CD14-positive monocyte (primary cell): ENCODE results near the gene STUM. TPM values are rescaled to one million over a fixed set of nuclear protein-coding genes. Genes with fewer than 3 reads are reported as not detected.
A peak's percentile ranks its signal among the peaks of the same experiment; 100 is the strongest.

Experiments
- DNase-seq, 3 donors: peaks; one replicate each; pipeline ENCODE4 v3.0.0-alpha.2; 2011 to 2022
- H2AFZ ChIP-seq: 2 replicates; pipeline ENCODE4 v1.6.0; 2012; ENCODE audit warnings: mild to moderate bottlenecking, low read depth, low read length, inconsistent platforms; ENCODE audit not compliant: insufficient read depth, poor library complexity, severe bottlenecking
- H3K27ac ChIP-seq, 2 donors: 1 replicate in 1 of 2; 2 replicates in 1 of 2; pipeline ENCODE4 v1.5.1; 2012 to 2013; ENCODE audit warnings: low read length in 2 of 2, control low read depth in 1 of 2, inconsistent platforms in 1 of 2, low read depth in 1 of 2, mild to moderate bottlenecking in 1 of 2
- H3K27me3 ChIP-seq, 2 donors: one replicate each; pipeline versions ENCODE4 v1.6.0 to v1.6.1; 2011 to 2013; ENCODE audit warnings: low read length in 2 of 2; ENCODE audit not compliant: control insufficient read depth in 2 of 2, insufficient read depth in 2 of 2
- H3K36me3 ChIP-seq, 2 donors: replicated peaks in 1 of 2; 1 replicate in 1 of 2; 2 replicates in 1 of 2; pipeline versions ENCODE4 v1.5.1 to v1.6.1; 2012 to 2013; ENCODE audit warnings: low read length in 2 of 2, control low read depth in 1 of 2, inconsistent platforms in 1 of 2, mild to moderate bottlenecking in 1 of 2; ENCODE audit not compliant: insufficient read depth in 2 of 2, control insufficient read depth in 1 of 2
- H3K4me1 ChIP-seq, 2 donors: 1 replicate in 1 of 2; 2 replicates in 1 of 2; pipeline versions ENCODE4 v1.5.1 to v1.6.1; 2012 to 2013; ENCODE audit warnings: low read length in 2 of 2, control low read depth in 1 of 2, inconsistent platforms in 1 of 2, mild to moderate bottlenecking in 1 of 2, moderate library complexity in 1 of 2; ENCODE audit not compliant: insufficient read depth in 2 of 2, control insufficient read depth in 1 of 2
- H3K4me2 ChIP-seq: replicated peaks from 2 replicates; pipeline ENCODE3; 2012; ENCODE audit warnings: low read length, moderate library complexity, mild to moderate bottlenecking; ENCODE audit not compliant: poor library complexity, severe bottlenecking; ENCODE audit errors: extremely low read depth
- H3K4me3 ChIP-seq, 3 experiments: fragments of 200-600 bp in 1 of 3; sonication (generic) in 1 of 3; replicated peaks in 1 of 3; 1 replicate in 2 of 3; 2 replicates in 1 of 3; pipeline ENCODE4 v1.5.1; 2011 to 2013; ENCODE audit warnings: low read length in 3 of 3, mild to moderate bottlenecking in 3 of 3, control low read depth in 2 of 3, low read depth in 2 of 3, inconsistent platforms in 1 of 3, moderate library complexity in 1 of 3
- H3K79me2 ChIP-seq: 2 replicates; pipeline ENCODE4 v1.6.0; 2012; ENCODE audit warnings: mild to moderate bottlenecking, control low read depth, inconsistent platforms, low read length, moderate library complexity; ENCODE audit not compliant: insufficient read depth
- H3K9ac ChIP-seq: 2 replicates; pipeline ENCODE4 v1.6.0; 2017; ENCODE audit warnings: low read length, mild to moderate bottlenecking; ENCODE audit not compliant: insufficient read depth, poor library complexity, severe bottlenecking
- H3K9me3 ChIP-seq, 2 donors: replicated peaks in 1 of 2; 1 replicate in 1 of 2; 2 replicates in 1 of 2; pipeline versions ENCODE4 v1.5.1 to v1.6.1; 2012 to 2013; ENCODE audit warnings: low read length in 2 of 2, control low read depth in 1 of 2; ENCODE audit not compliant: control insufficient read depth in 1 of 2, insufficient read depth in 1 of 2
- H4K20me1 ChIP-seq: 2 replicates; pipeline ENCODE4 v1.6.0; 2012; ENCODE audit warnings: mild to moderate bottlenecking, low read length, control low read depth, moderate library complexity; ENCODE audit not compliant: insufficient read depth
- H3K27ac Mint-ChIP-seq, 7 donors: one replicate each; pipeline ENCODE4 v1.8.0; 2020; ENCODE audit warnings: mild to moderate bottlenecking in 7 of 7, mixed read lengths in 7 of 7, moderate library complexity in 6 of 7, inconsistent platforms in 2 of 7
- H3K27me3 Mint-ChIP-seq, 3 donors: one replicate each; pipeline ENCODE4 v1.8.0; 2021 to 2022; ENCODE audit warnings: low read depth in 3 of 3, mild to moderate bottlenecking in 3 of 3, mixed read lengths in 3 of 3, moderate library complexity in 3 of 3, inconsistent platforms in 1 of 3
- H3K36me3 Mint-ChIP-seq, 2 donors: one replicate each; pipeline ENCODE4 v1.8.0; 2020; ENCODE audit warnings: mixed read lengths in 2 of 2, inconsistent platforms in 1 of 2, mild to moderate bottlenecking in 1 of 2
- H3K4me1 Mint-ChIP-seq: one replicate; pipeline ENCODE4 v1.8.0; 2020; ENCODE audit warnings: mild to moderate bottlenecking, mixed read lengths
- H3K4me3 Mint-ChIP-seq, 2 donors: one replicate each; pipeline ENCODE4 v1.8.0; 2020; ENCODE audit warnings: mild to moderate bottlenecking in 2 of 2, mixed read lengths in 2 of 2, moderate library complexity in 1 of 2
- H3K9me3 Mint-ChIP-seq, 7 donors: one replicate each; pipeline ENCODE4 v1.8.0; 2020 to 2022; ENCODE audit warnings: mixed read lengths in 7 of 7, mild to moderate bottlenecking in 6 of 7, moderate library complexity in 6 of 7, inconsistent platforms in 2 of 7
- WGBS: methylation state at CpG from one replicate; pipeline ENCODE4 v1.1.5; 2013; ENCODE audit warnings: missing lambda C conversion rate; ENCODE audit not compliant: insufficient coverage; 5-methylcytosine and 5-hydroxymethylcytosine counted together
- intact Hi-C, 2 donors: fragments of 100-400 bp; cut with micrococcal nuclease; formaldehyde crosslinking; loops; one replicate each; pipeline versions ENCODE4 v1.15.0 to v1.15.1; 2023
- polyA plus RNA-seq, 3 donors: library from polyadenylated mRNA; depleted of rRNA in 1 of 3; unstranded in 2 of 3; stranded (reverse) in 1 of 3; fragments of 300-500 nt in 2 of 3; fragments of >200 nt in 1 of 3; fragmentation: Illumina TruSeq in 2 of 3; gene quantifications; 1 replicate in 2 of 3; 2 replicates in 1 of 3; pipeline ENCODE4 v1.2.3, GENCODE V29; 2012 to 2021
- TF ChIP-seq, protein P1 (sequence below): fragments of 200-600 bp; IDR thresholded peaks from one replicate; pipeline ENCODE4 v1.8.0; 2022; ENCODE audit warnings: antibody characterized with exemption, mild to moderate bottlenecking

The STUM gene
- polyA plus RNA-seq, 3 donors = not detected

- H4K20me1 ChIP-seq = no peaks in the 10 kb centered on the region
- H3K27ac Mint-ChIP-seq = no peak overlapping the region
- peaks cover 0 to 3% (median 1%) of the 10 kb centered on the region in 7 donors for H3K9me3 Mint-ChIP-seq
- intact Hi-C loops = no loop called here
- no peaks in the 10 kb centered on the region for H3K36me3 ChIP-seq
- H2AFZ ChIP-seq = no peak overlapping the region
- no peaks in the 10 kb centered on the region for H3K36me3 Mint-ChIP-seq
- no peaks in the 10 kb centered on the region for H3K4me1 Mint-ChIP-seq
- H3K27me3 Mint-ChIP-seq = peaks cover 5 to 6% (median 5%) of the 10 kb centered on the region in 3 donors
- H3K4me3 Mint-ChIP-seq = no peak overlapping the region
- DNase-seq = no peak
- H3K9ac ChIP-seq = no peak overlapping the region
- H3K79me2 ChIP-seq = no peaks in the 10 kb centered on the region
- WGBS = 94% methylated on average over 15 of the region's 16 CpGs
- no peaks in the 10 kb centered on the region for H3K9me3 ChIP-seq
- no peaks in the 10 kb centered on the region for H3K4me1 ChIP-seq
- H3K27me3 ChIP-seq = no peaks in the 10 kb centered on the region
- TF ChIP-seq, protein P1, sequence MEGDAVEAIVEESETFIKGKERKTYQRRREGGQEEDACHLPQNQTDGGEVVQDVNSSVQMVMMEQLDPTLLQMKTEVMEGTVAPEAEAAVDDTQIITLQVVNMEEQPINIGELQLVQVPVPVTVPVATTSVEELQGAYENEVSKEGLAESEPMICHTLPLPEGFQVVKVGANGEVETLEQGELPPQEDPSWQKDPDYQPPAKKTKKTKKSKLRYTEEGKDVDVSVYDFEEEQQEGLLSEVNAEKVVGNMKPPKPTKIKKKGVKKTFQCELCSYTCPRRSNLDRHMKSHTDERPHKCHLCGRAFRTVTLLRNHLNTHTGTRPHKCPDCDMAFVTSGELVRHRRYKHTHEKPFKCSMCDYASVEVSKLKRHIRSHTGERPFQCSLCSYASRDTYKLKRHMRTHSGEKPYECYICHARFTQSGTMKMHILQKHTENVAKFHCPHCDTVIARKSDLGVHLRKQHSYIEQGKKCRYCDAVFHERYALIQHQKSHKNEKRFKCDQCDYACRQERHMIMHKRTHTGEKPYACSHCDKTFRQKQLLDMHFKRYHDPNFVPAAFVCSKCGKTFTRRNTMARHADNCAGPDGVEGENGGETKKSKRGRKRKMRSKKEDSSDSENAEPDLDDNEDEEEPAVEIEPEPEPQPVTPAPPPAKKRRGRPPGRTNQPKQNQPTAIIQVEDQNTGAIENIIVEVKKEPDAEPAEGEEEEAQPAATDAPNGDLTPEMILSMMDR = no peak
- H3K27ac ChIP-seq = no peak overlapping the region
- no peak overlapping the region for H3K4me3 ChIP-seq
- no peak overlapping the region for H3K4me2 ChIP-seq
Observed at GRCh38 chr1:226596531-226597165, 48.1 kb downstream of the STUM start.

- H3K4me1 Mint-ChIP-seq = no peaks in the 10 kb centered on the region
- no peak for DNase-seq
- Histone ChIP-seq H3K4me3 (no peak overlapping the region), H3K79me2 (no peaks in the 10 kb centered on the region), H3K4me1 (no peaks in the 10 kb centered on the region), H3K9ac (no peak overlapping the region), H3K4me2 (no peak overlapping the region), H3K9me3 (no peaks in the 10 kb centered on the region), H2AFZ (no peak overlapping the region), H3K36me3 (no peaks in the 10 kb centered on the region), H4K20me1 (no peaks in the 10 kb centered on the region), H3K27ac (no peak overlapping the region), H3K27me3 (no peaks in the 10 kb centered on the region)
- H3K27ac Mint-ChIP-seq = peak overlapping the region in 1 of 7 donors; percentile 5
- H3K36me3 Mint-ChIP-seq = no peaks in the 10 kb centered on the region
- H3K27me3 Mint-ChIP-seq = peaks cover 5 to 6% (median 5%) of the 10 kb centered on the region in 3 donors
- H3K4me3 Mint-ChIP-seq = no peak overlapping the region
- intact Hi-C loops = no loop called here
- peaks cover 0 to 3% (median 1%) of the 10 kb centered on the region in 7 donors for H3K9me3 Mint-ChIP-seq
- WGBS = 49% methylated on average over 4 of the region's 5 CpGs
- TF ChIP-seq, protein P1 = no peak
Observed at GRCh38 chr1:226597616-226598454, 49.3 kb downstream of the STUM start.
